Suprapubic skin (tissue), 4 donors: ENCODE results near the gene SCAP. TPM values are rescaled to one million over a fixed set of nuclear protein-coding genes. Genes with fewer than 3 reads are reported as not detected.
A peak's percentile ranks its signal among the peaks of the same experiment; 100 is the strongest.

ENCODE experiments used
- DNase-seq, 2 donors: peaks; one replicate each; pipeline ENCODE4 v3.0.0-alpha.2; 2019; ENCODE audit warnings: low spot score in 2 of 2
- H3K27ac ChIP-seq: fragments of 200-600 bp; sonication (generic); one replicate; pipeline ENCODE4 v1.5.1; 2019
- H3K27me3 ChIP-seq: fragments of 200-600 bp; sonication (generic); one replicate; pipeline ENCODE4 v1.5.1; 2019
- H3K36me3 ChIP-seq: fragments of 200-600 bp; sonication (generic); one replicate; pipeline ENCODE4 v1.5.1; 2019
- H3K4me1 ChIP-seq: fragments of 200-600 bp; sonication (generic); one replicate; pipeline ENCODE4 v1.5.1; 2019
- H3K4me3 ChIP-seq: fragments of 200-600 bp; sonication (generic); one replicate; pipeline ENCODE4 v1.5.1; 2019; ENCODE audit warnings: mild to moderate bottlenecking
- H3K9me3 ChIP-seq: fragments of 200-600 bp; sonication (generic); one replicate; pipeline ENCODE4 v1.5.1; 2019
- CTCF ChIP-seq, 2 donors: fragments of 200-600 bp in 1 of 2; fragments of 450-650 bp in 1 of 2; sonication (generic) in 1 of 2; IDR thresholded peaks; one replicate each; pipeline ENCODE4 v1.5.1; 2016 to 2019; ENCODE audit warnings: antibody characterized with exemption in 2 of 2, mild to moderate bottlenecking in 1 of 2, moderate library complexity in 1 of 2
- EP300 ChIP-seq: sonication (generic); formaldehyde crosslinking; IDR thresholded peaks from one replicate; pipeline ENCODE4 v1.6.1; 2017; ENCODE audit warnings: antibody characterized with exemption
- POLR2A ChIP-seq, 2 donors: fragments of 450-650 bp; IDR thresholded peaks; one replicate each; pipeline ENCODE4 v1.6.1; 2017; ENCODE audit warnings: antibody characterized with exemption in 2 of 2, mild to moderate bottlenecking in 2 of 2, moderate library complexity in 2 of 2
- POLR2AphosphoS5 ChIP-seq, 3 donors: sonication (generic); formaldehyde crosslinking; IDR thresholded peaks; one replicate each; pipeline ENCODE4 v1.6.1; 2017; ENCODE audit warnings: antibody characterized with exemption in 3 of 3
- WGBS: methylation state at CpG from one replicate; pipeline ENCODE4 v1.1.5; 2018; 5-methylcytosine and 5-hydroxymethylcytosine counted together
- total RNA-seq, 4 donors: library from RNA; depleted of rRNA; stranded (reverse); fragments of >200 nt; gene quantifications; one replicate each; pipeline ENCODE4 v1.1.0, GENCODE V29; 2016

Gene SCAP
- total RNA-seq, 4 donors from 2014 or later = 142 to 195 (median 151) TPM

GRCh38 chr3:47413751-47414150 is 62.0 kb downstream of the SCAP start:
- 79% methylated on average over 4 of the region's 7 CpGs for WGBS
- Histone ChIP-seq H3K4me3 (no peak overlapping the region), H3K9me3 (no peaks in the 10 kb centered on the region), H3K27ac (peak overlapping the region; percentile 45), H3K4me1 (peaks cover 14% of the 10 kb centered on the region), H3K27me3 (no peaks in the 10 kb centered on the region), H3K36me3 (peaks cover 90% of the 10 kb centered on the region)
- TF ChIP-seq POLR2A (IDR thresholded peaks at IDR 0.05) (no peak), POLR2AphosphoS5 (IDR thresholded peaks at IDR 0.05) (no peak), CTCF (IDR thresholded peaks at IDR 0.05) (no peak), EP300 (no peak)
- DNase-seq = no peak

- TF ChIP-seq POLR2A (IDR thresholded peaks at IDR 0.05) = no peak
- Histone ChIP-seq H3K27ac (no peak overlapping the region), H3K27me3 (no peaks in the 10 kb centered on the region), H3K4me3 (no peak overlapping the region), H3K4me1 (peaks cover 14% of the 10 kb centered on the region), H3K9me3 (no peaks in the 10 kb centered on the region), H3K36me3 (peaks cover 90% of the 10 kb centered on the region)
- 74% methylated on average over 11 of the region's 12 CpGs for WGBS
- DNase-seq = no peak
Observed at GRCh38 chr3:47412842-47413520, 62.8 kb downstream of the SCAP start.

- peaks cover 20% of the 10 kb centered on the region for H3K4me1 ChIP-seq
- no peak overlapping the region for H3K27ac ChIP-seq
- DNase-seq = no peak
- H3K9me3 ChIP-seq = no peaks in the 10 kb centered on the region
- TF ChIP-seq CTCF (IDR thresholded peaks at IDR 0.05) (no peak), EP300 (no peak), POLR2A (IDR thresholded peaks at IDR 0.05) (no peak), POLR2AphosphoS5 (IDR thresholded peaks at IDR 0.05) (no peak)
- 77% methylated on average over 4 of the region's 5 CpGs for WGBS
- H3K4me3 ChIP-seq = no peak overlapping the region
- peaks cover 92% of the 10 kb centered on the region for H3K36me3 ChIP-seq
- no peaks in the 10 kb centered on the region for H3K27me3 ChIP-seq
Observed at GRCh38 chr3:47412453-47412756, 63.3 kb downstream of the SCAP start.

GRCh38 chr3:47411696-47412452 is 63.9 kb downstream of the SCAP start:
- Histone ChIP-seq H3K4me3 (no peak overlapping the region), H3K27me3 (no peaks in the 10 kb centered on the region), H3K4me1 (peaks cover 23% of the 10 kb centered on the region), H3K9me3 (no peaks in the 10 kb centered on the region), H3K36me3 (peaks cover 92% of the 10 kb centered on the region), H3K27ac (no peak overlapping the region)
- DNase-seq = no peak
- 95% methylated on average over 22 of the region's 24 CpGs for WGBS
- TF ChIP-seq POLR2AphosphoS5 (IDR thresholded peaks at IDR 0.05) = no peak
- no peak for TF ChIP-seq EP300
- TF ChIP-seq POLR2A (IDR thresholded peaks at IDR 0.05) = no peak
- no peak for TF ChIP-seq CTCF (IDR thresholded peaks at IDR 0.05)

- H3K27ac ChIP-seq = no peak overlapping the region
- no peak overlapping the region for H3K4me3 ChIP-seq
- peaks cover 91% of the 10 kb centered on the region for H3K36me3 ChIP-seq
- no peak for TF ChIP-seq POLR2A (IDR thresholded peaks at IDR 0.05)
- no peak for TF ChIP-seq CTCF (IDR thresholded peaks at IDR 0.05)
- no peak for TF ChIP-seq EP300
- no peak for TF ChIP-seq POLR2AphosphoS5 (IDR thresholded peaks at IDR 0.05)
- H3K27me3 ChIP-seq = no peaks in the 10 kb centered on the region
- no peak for DNase-seq
- WGBS = 87% methylated on average over 8 of the region's 30 CpGs
- peaks cover 29% of the 10 kb centered on the region for H3K4me1 ChIP-seq
- no peaks in the 10 kb centered on the region for H3K9me3 ChIP-seq
Observed at GRCh38 chr3:47410801-47411646, 64.7 kb downstream of the SCAP start.
